Trophoblast cell (in vitro differentiated cells and primary cell): ENCODE data around the gene FYN.
A peak's percentile ranks its signal among the peaks of the same experiment; 100 is the strongest.

Experiments used
- DNase-seq, 2 donors: peaks; one replicate each; pipeline ENCODE4 v3.0.0-alpha.2; 2016
- H2AFZ ChIP-seq: 2 replicates; pipeline ENCODE4 v1.6.1; 2013; ENCODE audit warnings: low read length, moderate library complexity, mild to moderate bottlenecking; ENCODE audit not compliant: insufficient read depth, poor library complexity
- H2AK5ac ChIP-seq: 2 replicates; pipeline ENCODE4 v1.6.1; 2013; ENCODE audit warnings: mild to moderate bottlenecking, low read length
- H2BK120ac ChIP-seq: 2 replicates; pipeline ENCODE4 v1.6.1; 2013; ENCODE audit warnings: low read length, mild to moderate bottlenecking, moderate library complexity; ENCODE audit not compliant: insufficient read depth, poor library complexity
- H2BK12ac ChIP-seq: 2 replicates; pipeline ENCODE4 v1.6.1; 2013; ENCODE audit warnings: mild to moderate bottlenecking, low read length, moderate library complexity
- H2BK5ac ChIP-seq: 2 replicates; pipeline ENCODE4 v1.6.1; 2013; ENCODE audit warnings: low read length, low read depth, moderate library complexity, mild to moderate bottlenecking; ENCODE audit not compliant: poor library complexity
- H3K14ac ChIP-seq: 2 replicates; pipeline ENCODE4 v1.6.1; 2013; ENCODE audit warnings: mild to moderate bottlenecking, low read length
- H3K18ac ChIP-seq: 2 replicates; pipeline ENCODE4 v1.6.1; 2013; ENCODE audit warnings: mild to moderate bottlenecking, low read length
- H3K23ac ChIP-seq: 2 replicates; pipeline ENCODE4 v1.6.1; 2013; ENCODE audit warnings: low read length
- H3K27ac ChIP-seq: 2 replicates; pipeline ENCODE4 v1.5.1; 2013; ENCODE audit warnings: low read depth, mild to moderate bottlenecking, inconsistent platforms, low read length, moderate library complexity
- H3K27me3 ChIP-seq: 2 replicates; pipeline ENCODE4 v1.6.1; 2013; ENCODE audit warnings: inconsistent platforms, mild to moderate bottlenecking, low read length, moderate library complexity; ENCODE audit not compliant: insufficient read depth
- H3K36me3 ChIP-seq, 2 experiments: 1 replicate in 1 of 2; 2 replicates in 1 of 2; pipeline ENCODE4 v1.6.1; 2013; ENCODE audit warnings: low read length in 2 of 2, mild to moderate bottlenecking in 2 of 2, moderate library complexity in 1 of 2; ENCODE audit not compliant: insufficient read depth in 2 of 2, control insufficient read depth in 1 of 2
- H3K4ac ChIP-seq: 2 replicates; pipeline ENCODE4 v1.6.1; 2013; ENCODE audit warnings: low read depth, mild to moderate bottlenecking, low read length, moderate library complexity
- H3K4me1 ChIP-seq, 2 experiments: 1 replicate in 1 of 2; 2 replicates in 1 of 2; pipeline ENCODE4 v1.6.1; 2013; ENCODE audit warnings: low read length in 2 of 2, mild to moderate bottlenecking in 2 of 2, moderate library complexity in 1 of 2; ENCODE audit not compliant: insufficient read depth in 2 of 2, control insufficient read depth in 1 of 2
- H3K4me2 ChIP-seq: 2 replicates; pipeline ENCODE4 v1.6.1; 2013; ENCODE audit warnings: inconsistent platforms, mild to moderate bottlenecking, low read length, moderate library complexity
- H3K4me3 ChIP-seq: 2 replicates; pipeline ENCODE4 v1.5.1; 2013; ENCODE audit warnings: mild to moderate bottlenecking, low read depth, low read length, inconsistent platforms
- H3K79me1 ChIP-seq: one replicate; pipeline ENCODE4 v1.6.1; 2013; ENCODE audit warnings: low read length
- H3K79me2 ChIP-seq: 2 replicates; pipeline ENCODE4 v1.6.1; 2013; ENCODE audit warnings: low read length, mild to moderate bottlenecking; ENCODE audit not compliant: control insufficient read depth, insufficient read depth, poor library complexity
- H3K9ac ChIP-seq: 2 replicates; pipeline ENCODE4 v1.6.1; 2013; ENCODE audit warnings: mild to moderate bottlenecking, low read length
- H3K9me3 ChIP-seq: 2 replicates; pipeline ENCODE4 v1.6.1; 2013; ENCODE audit warnings: low read depth, mild to moderate bottlenecking, control low read depth, inconsistent platforms, low read length; ENCODE audit not compliant: insufficient read depth
- H4K12ac ChIP-seq: 2 replicates; pipeline ENCODE4 v1.6.1; 2013; ENCODE audit warnings: low read depth, mild to moderate bottlenecking, low read length, moderate library complexity
- H4K8ac ChIP-seq: 2 replicates; pipeline ENCODE4 v1.6.1; 2013; ENCODE audit warnings: low read depth, mild to moderate bottlenecking, low read length, moderate library complexity
- H4K91ac ChIP-seq: one replicate; pipeline ENCODE4 v1.6.1; 2013; ENCODE audit warnings: low read depth, mild to moderate bottlenecking, low read length, moderate library complexity
- WGBS: extraction: QIAGEN DNeasy Blood & Tissue Kit; methylation state at CpG from one replicate; pipeline ENCODE4 v1.1.7; 2013; ENCODE audit warnings: missing lambda C conversion rate; ENCODE audit not compliant: insufficient read length, insufficient coverage; ENCODE audit errors: extremely low coverage; 5-methylcytosine and 5-hydroxymethylcytosine counted together

The FYN gene

GRCh38 chr6:111664565-111665030 is 208.7 kb downstream of the FYN start:
- WGBS = no CpG with 5 or more reads among the region's 7 CpGs
- Histone ChIP-seq H3K4me1 (peaks cover 13 to 20% of the 10 kb centered on the region in 2 experiments), H3K14ac (no peak overlapping the region), H2AK5ac (peak overlapping the region; percentile 24), H2BK12ac (no peak overlapping the region), H2BK5ac (no peak overlapping the region), H3K9ac (no peak overlapping the region), H3K36me3 (no peaks in the 10 kb centered on the region), H2BK120ac (no peak overlapping the region), H3K9me3 (no peaks in the 10 kb centered on the region), H3K4me2 (no peak overlapping the region), H4K91ac (no peak overlapping the region), H3K4ac (no peak overlapping the region), H3K79me2 (no peaks in the 10 kb centered on the region), H3K4me3 (no peak overlapping the region), H3K27me3 (no peaks in the 10 kb centered on the region), H2AFZ (no peak overlapping the region), H4K12ac (no peak overlapping the region), H3K27ac (no peak overlapping the region), H3K18ac (no peak overlapping the region), H4K8ac (no peak overlapping the region), H3K23ac (peak overlapping the region; percentile 55), H3K79me1 (no peaks in the 10 kb centered on the region)
- DNase-seq = peak in 1 of 2 donors; percentile 10

DNA sequence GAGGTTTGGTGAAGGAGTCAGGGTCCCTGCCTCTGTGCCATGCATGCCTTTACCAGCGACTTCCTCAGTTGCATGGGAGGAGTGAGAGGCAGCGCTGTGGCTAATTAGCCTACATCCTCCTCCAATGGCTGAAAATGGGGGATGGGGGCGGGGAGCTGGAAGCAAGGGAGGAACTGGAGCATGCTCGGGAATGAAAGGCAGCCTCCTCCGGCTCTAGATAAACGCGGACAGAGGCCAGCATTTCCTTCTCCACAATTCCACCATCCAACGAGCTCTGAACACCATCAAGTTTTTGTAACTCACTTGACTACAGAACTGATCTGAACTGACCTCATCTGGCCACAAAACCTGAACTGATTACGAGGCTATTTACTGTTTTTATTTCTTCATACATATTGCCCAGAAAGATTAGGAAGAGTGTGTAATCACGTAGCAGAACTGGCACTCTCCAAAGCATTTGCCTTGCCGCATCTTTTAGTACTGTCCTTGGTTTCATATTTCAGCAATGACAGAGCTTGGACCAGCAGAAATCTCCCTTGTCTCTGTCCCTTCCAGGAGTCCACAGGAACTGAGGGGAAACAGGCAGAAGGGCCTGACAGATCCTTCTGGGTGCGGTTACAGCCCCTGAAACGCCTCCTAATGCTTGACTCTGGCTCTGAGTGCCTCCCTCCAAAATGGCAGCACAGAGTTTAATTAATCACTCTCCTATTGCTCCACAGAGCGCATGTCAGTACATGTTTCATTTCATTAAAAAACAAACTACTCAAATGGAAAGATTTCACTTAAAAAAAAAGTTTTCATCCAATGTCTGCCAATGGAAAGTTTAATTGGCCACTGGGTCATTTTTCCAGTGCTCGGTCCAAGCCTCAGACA is 209.3 kb downstream of the FYN start:
- Histone ChIP-seq H2AK5ac (no peak overlapping the region), H3K4me1 (peaks cover 13 to 20% of the 10 kb centered on the region in 2 experiments), H3K27ac (no peak overlapping the region), H2BK120ac (no peak overlapping the region), H3K23ac (peak overlapping the region; percentile 55), H3K9me3 (no peaks in the 10 kb centered on the region), H4K91ac (no peak overlapping the region), H3K14ac (no peak overlapping the region), H3K4ac (no peak overlapping the region), H3K4me2 (peak overlapping the region; percentile 22), H2AFZ (no peak overlapping the region), H2BK12ac (no peak overlapping the region), H3K4me3 (no peak overlapping the region), H3K27me3 (no peaks in the 10 kb centered on the region), H3K9ac (no peak overlapping the region), H3K79me1 (no peaks in the 10 kb centered on the region), H3K79me2 (no peaks in the 10 kb centered on the region), H3K18ac (no peak overlapping the region), H2BK5ac (no peak overlapping the region), H3K36me3 (no peaks in the 10 kb centered on the region), H4K12ac (no peak overlapping the region), H4K8ac (no peak overlapping the region)
- DNase-seq = peak in 1 of 2 donors; percentile 28
- whole genome bisulfite sequencing = no CpG with 5 or more reads among the region's 15 CpGs

GRCh38 chr6:111662794-111663593 is 210.3 kb downstream of the FYN start:
- peak overlapping the region; percentile 30 for H2BK12ac ChIP-seq
- no peak overlapping the region for H3K23ac ChIP-seq
- H3K27me3 ChIP-seq = no peaks in the 10 kb centered on the region
- no peak overlapping the region for H3K14ac ChIP-seq
- H3K36me3 ChIP-seq = no peaks in the 10 kb centered on the region
- H3K4me1 ChIP-seq = peaks cover 13 to 20% of the 10 kb centered on the region in 2 experiments
- H3K4me2 ChIP-seq = no peak overlapping the region
- H2AFZ ChIP-seq = no peak overlapping the region
- peak overlapping the region; percentile 35 for H3K27ac ChIP-seq
- no peak overlapping the region for H2BK120ac ChIP-seq
- no peak overlapping the region for H4K12ac ChIP-seq
- H3K9me3 ChIP-seq = no peaks in the 10 kb centered on the region
- WGBS = no CpG with 5 or more reads among the region's 12 CpGs
- no peak overlapping the region for H4K91ac ChIP-seq
- no peaks in the 10 kb centered on the region for H3K79me2 ChIP-seq
- H2BK5ac ChIP-seq = no peak overlapping the region
- H3K18ac ChIP-seq = no peak overlapping the region
- H3K9ac ChIP-seq = no peak overlapping the region
- no peak overlapping the region for H2AK5ac ChIP-seq
- no peak overlapping the region for H4K8ac ChIP-seq
- no peaks in the 10 kb centered on the region for H3K79me1 ChIP-seq
- no peak overlapping the region for H3K4me3 ChIP-seq
- no peak overlapping the region for H3K4ac ChIP-seq
- no peak for DNase-seq

- Histone ChIP-seq H4K91ac (no peak overlapping the region), H3K4me3 (no peak overlapping the region), H4K8ac (no peak overlapping the region), H2AFZ (no peak overlapping the region), H4K12ac (no peak overlapping the region), H3K23ac (no peak overlapping the region), H3K9me3 (no peaks in the 10 kb centered on the region), H3K4me2 (peak overlapping the region; percentile 24), H3K9ac (no peak overlapping the region), H3K27me3 (no peaks in the 10 kb centered on the region), H2BK120ac (no peak overlapping the region), H3K36me3 (no peaks in the 10 kb centered on the region), H2AK5ac (no peak overlapping the region), H3K18ac (no peak overlapping the region), H2BK5ac (no peak overlapping the region), H3K14ac (no peak overlapping the region), H3K27ac (peak overlapping the region; percentile 35), H3K4ac (no peak overlapping the region), H3K79me1 (no peaks in the 10 kb centered on the region), H3K79me2 (no peaks in the 10 kb centered on the region), H3K4me1 (peaks cover 13 to 20% of the 10 kb centered on the region in 2 experiments), H2BK12ac (peak overlapping the region; percentile 30)
- WGBS = no CpG with 5 or more reads among the region's 8 CpGs
- no peak for DNase-seq
Measured at GRCh38 chr6:111662072-111662793, 211.0 kb downstream of the FYN start.
